Aorta (tissue), 5 donors: ENCODE data around the gene DCAF17. TPM values are rescaled to one million over a fixed set of nuclear protein-coding genes. Genes with fewer than 3 reads are reported as not detected.
"Not testable (repeated sequence)": the region's sequence is repeated elsewhere in the genome, so short reads cannot be mapped to it uniquely, and the experiment has no call there.

Experiments used
- ATAC-seq: fragments of 200-7000 bp; cut with Tn5 transposase; one replicate; pipeline ENCODE4 v1.9.1; 2022; ENCODE audit warnings: moderate library complexity; ENCODE audit not compliant: low FRiP score
- DNase-seq, 2 donors: peaks; one replicate each; pipeline ENCODE4 v3.0.0-alpha.2; 2020
- H3K27ac ChIP-seq, 2 donors: one replicate each; pipeline ENCODE4 v1.5.1; 2013; ENCODE audit warnings: low read length in 2 of 2, mild to moderate bottlenecking in 2 of 2, moderate library complexity in 2 of 2, control low read depth in 1 of 2, inconsistent platforms in 1 of 2, low read depth in 1 of 2
- H3K27me3 ChIP-seq, 2 donors: one replicate each; pipeline ENCODE4 v1.6.1; 2013; ENCODE audit warnings: control low read depth in 1 of 2, low read length in 1 of 2, mild to moderate bottlenecking in 1 of 2, moderate library complexity in 1 of 2; ENCODE audit not compliant: insufficient read depth in 2 of 2, control insufficient read depth in 1 of 2
- H3K36me3 ChIP-seq, 2 donors: one replicate each; pipeline ENCODE4 v1.6.1; 2013; ENCODE audit warnings: control low read depth in 1 of 2, low read length in 1 of 2, mild to moderate bottlenecking in 1 of 2; ENCODE audit not compliant: insufficient read depth in 2 of 2, control insufficient read depth in 1 of 2
- H3K4me1 ChIP-seq, 2 donors: one replicate each; pipeline ENCODE4 v1.6.1; 2013; ENCODE audit warnings: low read length in 2 of 2, control low read depth in 1 of 2, mild to moderate bottlenecking in 1 of 2, moderate library complexity in 1 of 2; ENCODE audit not compliant: insufficient read depth in 2 of 2, control insufficient read depth in 1 of 2
- H3K4me3 ChIP-seq, 2 donors: one replicate each; pipeline ENCODE4 v1.5.1; 2013; ENCODE audit warnings: low read length in 2 of 2, control low read depth in 1 of 2, mild to moderate bottlenecking in 1 of 2
- H3K9me3 ChIP-seq: one replicate; pipeline ENCODE4 v1.6.1; 2013; ENCODE audit warnings: mild to moderate bottlenecking, low read length; ENCODE audit not compliant: control insufficient read depth
- WGBS, 2 donors: extraction: QIAGEN DNeasy Blood & Tissue Kit; methylation state at CpG; one replicate each; pipeline ENCODE4 v1.1.7; 2013; 5-methylcytosine and 5-hydroxymethylcytosine counted together
- intact Hi-C, 2 donors: fragments of 100-400 bp; cut with DNase I; formaldehyde crosslinking; loops; one replicate each; pipeline versions ENCODE4 v1.14.2 to v1.15.0; 2022
- polyA plus RNA-seq, 2 donors: library from polyadenylated mRNA; stranded (reverse); fragments of 200-250 nt; gene quantifications; one replicate each; pipeline ENCODE4 v1.2.3, GENCODE V29; 2013
- total RNA-seq, 2 donors: library from RNA; stranded (reverse); fragmentation: NEBNext Ultra II Directional; extraction: Animal tissue kit (Norgen Biotek cat#: 25700); gene quantifications; one replicate each; pipeline ENCODE4 v1.2.1, GENCODE V29; 2021
- donor health status: healthy with polysubstance abuse.
- donor health status: Bipolar disorder and iron deficiency.
- donor health status: DM: no; HTN: no; CAD: no.
- donor health status: DM: no; HTN: no; CAD: no.
- donor health status: DM: yes; HTN: yes; CAD: no.

DCAF17 gene
- total and polyA plus RNA-seq, 4 donors, result 5.4 to 20.3 (median 12.6) TPM

- DNase-seq (no peak), ATAC-seq (no peak)
- H3K27me3 ChIP-seq, result no peaks in the 10 kb centered on the region
- no peaks in the 10 kb centered on the region for H3K9me3 ChIP-seq
- H3K4me3 ChIP-seq, result no peak overlapping the region
- H3K36me3 ChIP-seq, result no peaks in the 10 kb centered on the region
- H3K27ac ChIP-seq, result no peak overlapping the region
- WGBS, 2 donors, result 94% methylated on average over 3 of the region's 3 CpGs
- intact Hi-C loops, result no loop called here
- no peaks in the 10 kb centered on the region for H3K4me1 ChIP-seq
These were observed 48.9 kb downstream of the DCAF17 start for GRCh38 chr2:171482877-171483276.

GRCh38 chr2:171483793-171484192, 49.8 kb downstream of the DCAF17 start:
- DNase-seq, result no peak
- ATAC-seq, result no peak
- no peaks in the 10 kb centered on the region for H3K36me3 ChIP-seq
- H3K4me1 ChIP-seq, result no peaks in the 10 kb centered on the region
- no peaks in the 10 kb centered on the region for H3K9me3 ChIP-seq
- no peaks in the 10 kb centered on the region for H3K27me3 ChIP-seq
- H3K4me3 ChIP-seq, result no peak overlapping the region
- intact Hi-C loops, result no loop called here
- 11 to 19% methylated on average over 2 of the region's 2 CpGs for WGBS, 2 donors
- H3K27ac ChIP-seq, result no peak overlapping the region

DNA sequence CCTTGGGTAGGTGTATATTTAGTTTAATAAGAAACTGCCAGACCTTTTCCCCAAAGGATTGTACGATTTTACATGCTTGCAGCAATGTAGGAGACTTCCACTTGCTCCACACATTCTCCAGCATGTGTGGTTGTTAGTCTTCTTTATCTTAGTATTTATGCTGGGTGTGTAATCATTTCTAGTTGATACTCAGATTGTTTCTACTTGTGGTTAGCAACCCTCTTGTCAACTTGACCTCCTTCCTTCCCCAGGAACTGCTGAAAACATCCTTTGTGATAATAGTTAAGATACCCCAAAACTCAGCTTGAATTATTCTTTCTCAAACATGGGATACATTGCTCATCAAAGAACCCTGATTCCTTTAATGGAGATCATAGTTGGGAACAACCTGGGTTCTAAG, 51.1 kb downstream of the DCAF17 start:
- 58% methylated on average over 1 of the region's 1 CpG for WGBS, 2 donors
- Histone ChIP-seq H3K27me3 (no peaks in the 10 kb centered on the region), H3K4me3 (no peak overlapping the region), H3K27ac (no peak overlapping the region), H3K4me1 (no peaks in the 10 kb centered on the region), H3K36me3 (no peaks in the 10 kb centered on the region), H3K9me3 (no peaks in the 10 kb centered on the region)
- ATAC-seq (no peak), DNase-seq (no peak)
- intact Hi-C loops, result no loop called here

- Histone ChIP-seq H3K36me3 (no peaks in the 10 kb centered on the region), H3K27ac (no peak overlapping the region), H3K9me3 (no peaks in the 10 kb centered on the region), H3K4me1 (no peaks in the 10 kb centered on the region), H3K4me3 (no peak overlapping the region), H3K27me3 (no peaks in the 10 kb centered on the region)
- WGBS, 2 donors, result 96 to 97% methylated on average over 6 of the region's 6 CpGs
- intact Hi-C loops, result no loop called here
- ATAC-seq, result no peak
- DNase-seq, result no peak
These were observed 53.2 kb downstream of the DCAF17 start for GRCh38 chr2:171487201-171487600.

DNA sequence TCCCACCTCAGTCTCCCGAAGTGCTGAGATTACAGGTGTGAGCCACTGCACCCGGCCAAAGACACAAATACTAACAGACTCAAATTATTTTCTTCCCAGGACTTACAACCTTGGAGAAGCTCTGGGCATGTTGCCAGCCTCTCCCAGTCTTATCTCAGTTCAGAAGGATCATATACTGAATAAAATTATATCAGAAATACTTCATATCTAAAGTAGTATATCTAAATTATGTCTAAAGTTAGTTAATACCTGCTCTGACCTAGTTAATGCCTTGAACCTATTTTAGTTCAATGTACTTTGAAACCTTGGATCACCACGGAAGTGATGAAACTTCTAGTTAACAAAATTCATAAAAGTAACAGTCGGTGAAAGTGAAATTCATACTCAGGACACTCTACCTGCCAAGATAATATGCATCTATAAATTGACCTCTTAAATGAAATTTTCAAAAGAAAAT, 53.8 kb downstream of the DCAF17 start:
- DNase-seq (no peak), ATAC-seq (no peak)
- H3K27ac ChIP-seq, result no peak overlapping the region
- H3K27me3 ChIP-seq, result no peaks in the 10 kb centered on the region
- no peaks in the 10 kb centered on the region for H3K4me1 ChIP-seq
- intact Hi-C loops, result no loop called here
- H3K4me3 ChIP-seq, result no peak overlapping the region
- no peaks in the 10 kb centered on the region for H3K36me3 ChIP-seq
- WGBS, 2 donors, result 75 to 84% methylated on average over 4 of the region's 4 CpGs
- H3K9me3 ChIP-seq, result no peaks in the 10 kb centered on the region

- no peak overlapping the region for H3K4me3 ChIP-seq
- ATAC-seq (no peak), DNase-seq (no peak)
- H3K27ac ChIP-seq, result no peak overlapping the region
- H3K36me3 ChIP-seq, result no peaks in the 10 kb centered on the region
- no peaks in the 10 kb centered on the region for H3K4me1 ChIP-seq
- intact Hi-C loops, result no loop called here
- H3K27me3 ChIP-seq, result no peaks in the 10 kb centered on the region
- H3K9me3 ChIP-seq, result no peaks in the 10 kb centered on the region
- WGBS, 2 donors, result 81 to 91% methylated on average over 2 of the region's 2 CpGs
These were observed 56.6 kb downstream of the DCAF17 start for GRCh38 chr2:171490577-171490976.

DNA sequence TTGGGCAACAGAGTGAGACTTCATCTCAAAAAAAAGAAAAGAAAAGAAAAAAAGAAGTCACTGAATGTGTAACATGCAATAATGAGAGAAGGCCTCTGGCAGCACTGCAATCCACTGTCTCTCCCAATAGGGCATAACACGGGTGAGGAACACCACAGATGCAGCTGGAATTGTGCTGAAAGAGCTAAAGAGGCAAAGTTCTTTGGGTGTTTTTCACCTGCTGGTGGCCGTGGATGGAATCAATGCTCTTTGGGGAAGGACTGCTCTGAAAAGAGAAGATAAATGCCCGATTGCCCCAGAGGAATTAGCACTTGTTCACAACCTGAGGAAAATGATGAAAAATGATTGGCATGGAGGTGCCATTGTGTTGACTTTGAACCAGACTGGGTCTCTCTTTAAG, 57.3 kb downstream of the DCAF17 start:
- no peaks in the 10 kb centered on the region for H3K36me3 ChIP-seq
- intact Hi-C loops, result no loop called here
- no peak overlapping the region for H3K4me3 ChIP-seq
- H3K27ac ChIP-seq, result no peak overlapping the region
- DNase-seq, result no peak
- H3K9me3 ChIP-seq, result no peaks in the 10 kb centered on the region
- no peaks in the 10 kb centered on the region for H3K4me1 ChIP-seq
- H3K27me3 ChIP-seq, result no peaks in the 10 kb centered on the region
- 90 to 92% methylated on average over 3 of the region's 3 CpGs for WGBS, 2 donors
- no peak for ATAC-seq

GRCh38 chr2:171492664-171493063, 58.6 kb downstream of the DCAF17 start:
- no peaks in the 10 kb centered on the region for H3K36me3 ChIP-seq
- H3K4me1 ChIP-seq, result no peaks in the 10 kb centered on the region
- H3K4me3 ChIP-seq, result no peak overlapping the region
- H3K9me3 ChIP-seq, result no peaks in the 10 kb centered on the region
- no peaks in the 10 kb centered on the region for H3K27me3 ChIP-seq
- intact Hi-C loops, result no loop called here
- DNase-seq, result no peak
- no peak overlapping the region for H3K27ac ChIP-seq
- 76 to 78% methylated on average over 6 of the region's 6 CpGs for WGBS, 2 donors
- ATAC-seq, result no peak

DNA sequence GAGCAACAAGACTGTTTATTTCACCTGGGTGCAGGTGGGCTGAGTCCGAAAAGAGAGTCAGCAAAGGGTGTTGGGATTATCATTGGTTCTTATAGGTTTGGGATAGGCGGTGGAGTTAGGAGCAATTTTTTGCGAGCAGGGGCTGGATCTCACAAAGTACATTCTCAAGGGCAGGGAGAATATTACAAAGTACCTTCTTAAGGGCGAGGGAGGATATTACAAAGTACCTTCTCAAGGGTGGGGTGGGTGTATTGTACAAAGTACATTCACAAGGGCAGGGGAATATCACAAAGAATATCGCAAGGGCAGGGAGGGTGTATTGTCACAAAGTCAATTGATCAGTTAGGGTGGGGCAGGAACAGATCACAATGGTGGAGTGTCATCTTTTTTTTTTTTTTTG, 63.6 kb downstream of the DCAF17 start:
- WGBS, 2 donors, result 85 to 89% methylated on average over 5 of the region's 5 CpGs
- DNase-seq, ATAC-seq, H3K36me3 ChIP-seq, H3K4me3 ChIP-seq, H3K27me3 ChIP-seq, H3K9me3 ChIP-seq, intact Hi-C loops, H3K4me1 ChIP-seq, H3K27ac ChIP-seq: not testable (repeated sequence)
